Endothelial cell of umbilical vein (primary cell): ENCODE data around the gene DLD. TPM values are rescaled to one million over a fixed set of nuclear protein-coding genes. Genes with fewer than 3 reads are reported as not detected.

Source experiments
- BruUV-seq: library from RNA; stranded (reverse); fragments of 400-500 nt; replicated peaks from 2 replicates; lab custom pipeline; 2021; lab: Mats Ljungman, UMichigan
- CTCF ChIA-PET: fragments of 300-600, 350-600 bp; sonication (Branson Sonifier 250); formaldehyde crosslinking; loops from one replicate; lab custom pipeline; 2021; ENCODE audit warnings: antibody characterized with exemption, inconsistent platforms; lab: Charles Lee
- POLR2A ChIA-PET: fragments of 300-600, 350-600 bp; sonication (Branson Sonifier 250); formaldehyde crosslinking; loops from one replicate; lab custom pipeline; 2021; ENCODE audit warnings: antibody characterized with exemption, inconsistent platforms; lab: Charles Lee
- DNase-seq: peaks from one replicate; pipeline ENCODE4 v3.0.0-alpha.2; 2011; ENCODE audit warnings: low read depth, low spot score
- FAIRE-seq: peaks from 2 replicates; lab custom pipeline; 2011; peaks lifted over from hg19 to GRCh38; lab: Jason Lieb, UNC
- H2AFZ ChIP-seq: 2 replicates; pipeline ENCODE4 v1.6.0; 2012; ENCODE audit warnings: low read depth, low read length, control low read depth, inconsistent platforms
- H3K27ac ChIP-seq: 2 replicates; pipeline ENCODE4 v1.5.1; 2011; ENCODE audit warnings: low read depth, mild to moderate bottlenecking, control low read depth, low read length, moderate library complexity; ENCODE audit not compliant: insufficient read depth
- H3K27me3 ChIP-seq, 2 experiments: 2 replicates each; pipeline versions ENCODE4 v1.6.0 to v1.6.1; 2011; ENCODE audit warnings: low read length in 2 of 2, mixed read lengths in 1 of 2; ENCODE audit not compliant: control insufficient read depth in 2 of 2, insufficient read depth in 2 of 2
- H3K36me3 ChIP-seq, 2 experiments: 2 replicates in 1 of 2; 3 replicates in 1 of 2; pipeline ENCODE4 v1.5.1; 2011; ENCODE audit warnings: low read length in 2 of 2, mild to moderate bottlenecking in 1 of 2, moderate library complexity in 1 of 2; ENCODE audit not compliant: control insufficient read depth in 2 of 2, insufficient read depth in 2 of 2; ENCODE audit errors: extremely low read depth in 1 of 2
- H3K4me1 ChIP-seq: 3 replicates; pipeline ENCODE4 v1.5.1; 2011; ENCODE audit warnings: mild to moderate bottlenecking, low read length; ENCODE audit not compliant: control insufficient read depth, insufficient read depth; ENCODE audit errors: extremely low read depth
- H3K4me2 ChIP-seq: 2 replicates; pipeline ENCODE4 v1.6.1; 2011; ENCODE audit warnings: low read length, control low read depth, mixed read lengths; ENCODE audit not compliant: insufficient read depth
- H3K4me3 ChIP-seq, 3 experiments: fragments of 200-600 bp in 1 of 3; sonication (generic), shearing (Covaris generic) in 1 of 3; replicated peaks in 1 of 3; 2 replicates each; pipeline ENCODE4 v1.5.1; 2011 to 2016; ENCODE audit warnings: control low read depth in 3 of 3, low read length in 3 of 3, mild to moderate bottlenecking in 2 of 3, inconsistent platforms in 1 of 3, low read depth in 1 of 3, moderate library complexity in 1 of 3; ENCODE audit not compliant: insufficient read depth in 1 of 3
- H3K79me2 ChIP-seq: 2 replicates; pipeline ENCODE4 v1.6.0; 2012; ENCODE audit warnings: low read length, inconsistent platforms; ENCODE audit not compliant: control insufficient read depth, insufficient read depth
- H3K9ac ChIP-seq: replicated peaks from 2 replicates; pipeline ENCODE3; 2011; ENCODE audit warnings: low read length, control low read depth; ENCODE audit not compliant: insufficient read depth; ENCODE audit errors: extremely low read depth
- H3K9me1 ChIP-seq: replicated peaks from 3 replicates; pipeline ENCODE4 v1.6.0; 2011; ENCODE audit warnings: mild to moderate bottlenecking, low read length; ENCODE audit not compliant: control insufficient read depth, insufficient read depth; ENCODE audit errors: extremely low read depth
- H3K9me3 ChIP-seq: replicated peaks from 2 replicates; pipeline ENCODE4 v1.5.1; 2012; ENCODE audit warnings: low read length, inconsistent platforms; ENCODE audit not compliant: control insufficient read depth, insufficient read depth
- H4K20me1 ChIP-seq: replicated peaks from 2 replicates; pipeline ENCODE3; 2011; ENCODE audit warnings: mild to moderate bottlenecking, low read length; ENCODE audit not compliant: control insufficient read depth, insufficient read depth; ENCODE audit errors: extremely low read depth
- EZH2 ChIP-seq: IDR thresholded peaks from 2 replicates; pipeline ENCODE4 v1.6.1; 2012; ENCODE audit warnings: borderline replicate concordance, low read depth, mild to moderate bottlenecking, moderate library complexity, low read length, inconsistent platforms; ENCODE audit not compliant: severe bottlenecking
- FOS ChIP-seq: IDR thresholded peaks from 2 replicates; pipeline ENCODE4 v1.6.1; 2011; ENCODE audit warnings: mild to moderate bottlenecking, low read length, moderate library complexity, borderline replicate concordance; ENCODE audit not compliant: insufficient read depth
- GATA2 ChIP-seq: IDR thresholded peaks from 2 replicates; pipeline ENCODE4 v1.7.0; 2011; ENCODE audit warnings: low read depth, mild to moderate bottlenecking, moderate library complexity, mixed read lengths, low read length; ENCODE audit not compliant: insufficient read length, insufficient read depth
- JUN ChIP-seq: IDR thresholded peaks from 2 replicates; pipeline ENCODE4 v1.6.1; 2011; ENCODE audit warnings: borderline replicate concordance, low read depth; ENCODE audit not compliant: insufficient read length, insufficient read depth
- MYC ChIP-seq: IDR thresholded peaks from one replicate; pipeline ENCODE4 v1.6.1; 2011; ENCODE audit warnings: mild to moderate bottlenecking, low read depth, low read length
- POLR2A ChIP-seq: IDR thresholded peaks from 2 replicates; pipeline ENCODE4 v1.6.1; 2012; ENCODE audit warnings: low read depth, mild to moderate bottlenecking, control low read depth, low read length
- POLR2AphosphoS5 ChIP-seq: IDR thresholded peaks from 2 replicates; pipeline ENCODE4 v1.6.1; 2012; ENCODE audit warnings: low read depth, mild to moderate bottlenecking, control low read depth, low read length, moderate library complexity; ENCODE audit not compliant: insufficient read depth
- dilution Hi-C: fragments of 300-500 bp; cut with MboI; formaldehyde crosslinking; loops from one replicate; pipeline ENCODE4 v1.15.0; 2019; ENCODE audit warnings: low sequenced_read_pairs; ENCODE audit not compliant: extremely low pct_ligation_motif_present
- intact Hi-C: fragments of 100-400 bp; cut with micrococcal nuclease; formaldehyde crosslinking; loops from one replicate; pipeline ENCODE4 v1.10.0; 2022
- polyA plus RNA-seq, 4 experiments: library from polyadenylated mRNA; depleted of rRNA in 3 of 4; stranded (reverse) in 3 of 4; unstranded in 1 of 4; fragments of >200 nt; gene quantifications; 2 replicates each; pipeline versions ENCODE4 v1.2.1 to v1.2.3, GENCODE V29; 2011 to 2012; ENCODE audit warnings: missing spikeins in 1 of 4
- total RNA-seq: library from RNA; stranded (reverse); gene quantifications from 2 replicates; pipeline ENCODE4 v1.2.3, GENCODE V29; 2021
- TF ChIP-seq, protein P1 (sequence below), 2 donors: IDR thresholded peaks; 1 replicate in 1 of 2; 2 replicates in 1 of 2; pipeline ENCODE4 v1.5.1; 2011; ENCODE audit warnings: low read length in 2 of 2, mild to moderate bottlenecking in 2 of 2, moderate library complexity in 2 of 2, control low read depth in 1 of 2, inconsistent platforms in 1 of 2, low read depth in 1 of 2; ENCODE audit not compliant: insufficient read depth in 1 of 2; ENCODE audit errors: extremely low read depth in 1 of 2
- TF ChIP-seq, protein P2 (sequence below): IDR thresholded peaks from 2 replicates; pipeline ENCODE4 v1.6.1; 2011; ENCODE audit not compliant: insufficient read depth, insufficient read length

Gene DLD
- total and polyA plus RNA-seq, 2 donors (not counting 3 experiments of a cell fraction or from before 2014, with no cell fraction given) = 61.7 to 95.0 TPM

DNA sequence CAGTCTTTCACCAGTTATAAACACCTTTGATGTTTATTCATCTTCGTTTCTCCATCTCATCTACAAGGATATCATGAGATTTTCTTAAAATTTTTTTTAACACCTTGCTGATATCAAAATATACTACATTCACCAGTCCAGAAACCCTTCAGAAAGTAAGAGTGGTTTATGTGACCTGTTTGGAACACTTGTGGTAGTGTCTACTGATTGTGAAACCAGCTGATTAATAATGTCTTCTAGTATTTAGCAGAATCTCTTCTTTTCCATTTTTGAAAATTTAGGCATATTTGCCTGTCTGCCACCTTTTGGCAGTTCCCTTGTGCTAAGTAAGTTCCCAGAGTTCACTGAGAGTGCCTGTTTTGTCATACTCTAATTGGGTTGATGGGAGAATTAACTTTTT is 18.5 kb downstream of the DLD start:
- POLR2A ChIA-PET = no interaction called here
- FAIRE-seq (no peak), DNase-seq (no peak)
- H3K4me3 ChIP-seq = no peak overlapping the region
- no peaks in the 10 kb centered on the region for H3K27me3 ChIP-seq
- no peak overlapping the region for H3K27ac ChIP-seq
- H3K9ac ChIP-seq = no peak overlapping the region
- intact Hi-C loops (no loop called here), dilution Hi-C loops (no loop called here)
- H3K36me3 ChIP-seq = peaks cover 10 to 19% of the 10 kb centered on the region in 2 experiments
- peaks cover 10% of the 10 kb centered on the region for H3K79me2 ChIP-seq
- H3K4me2 ChIP-seq = no peak overlapping the region
- peaks cover 3% of the 10 kb centered on the region for H3K4me1 ChIP-seq
- H2AFZ ChIP-seq = no peak overlapping the region
- TF ChIP-seq POLR2A = no peak
- no peak for TF ChIP-seq MYC
- no peak for TF ChIP-seq EZH2
- TF ChIP-seq, protein P1, sequence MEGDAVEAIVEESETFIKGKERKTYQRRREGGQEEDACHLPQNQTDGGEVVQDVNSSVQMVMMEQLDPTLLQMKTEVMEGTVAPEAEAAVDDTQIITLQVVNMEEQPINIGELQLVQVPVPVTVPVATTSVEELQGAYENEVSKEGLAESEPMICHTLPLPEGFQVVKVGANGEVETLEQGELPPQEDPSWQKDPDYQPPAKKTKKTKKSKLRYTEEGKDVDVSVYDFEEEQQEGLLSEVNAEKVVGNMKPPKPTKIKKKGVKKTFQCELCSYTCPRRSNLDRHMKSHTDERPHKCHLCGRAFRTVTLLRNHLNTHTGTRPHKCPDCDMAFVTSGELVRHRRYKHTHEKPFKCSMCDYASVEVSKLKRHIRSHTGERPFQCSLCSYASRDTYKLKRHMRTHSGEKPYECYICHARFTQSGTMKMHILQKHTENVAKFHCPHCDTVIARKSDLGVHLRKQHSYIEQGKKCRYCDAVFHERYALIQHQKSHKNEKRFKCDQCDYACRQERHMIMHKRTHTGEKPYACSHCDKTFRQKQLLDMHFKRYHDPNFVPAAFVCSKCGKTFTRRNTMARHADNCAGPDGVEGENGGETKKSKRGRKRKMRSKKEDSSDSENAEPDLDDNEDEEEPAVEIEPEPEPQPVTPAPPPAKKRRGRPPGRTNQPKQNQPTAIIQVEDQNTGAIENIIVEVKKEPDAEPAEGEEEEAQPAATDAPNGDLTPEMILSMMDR (IDR thresholded peaks at IDR 0.05; ENCODE audit: extremely low read depth in 1 of 2, insufficient read depth in 1 of 2, low read depth in 1 of 2, low read length in 2 of 2) = no peak
- TF ChIP-seq GATA2 = no peak
- TF ChIP-seq FOS = no peak
- no peak for TF ChIP-seq JUN
- TF ChIP-seq, protein P2, sequence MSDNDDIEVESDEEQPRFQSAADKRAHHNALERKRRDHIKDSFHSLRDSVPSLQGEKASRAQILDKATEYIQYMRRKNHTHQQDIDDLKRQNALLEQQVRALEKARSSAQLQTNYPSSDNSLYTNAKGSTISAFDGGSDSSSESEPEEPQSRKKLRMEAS = no peak
- TF ChIP-seq POLR2AphosphoS5 = no peak
- CTCF ChIA-PET = no interaction called here
- peaks cover 2% of the 10 kb centered on the region for H3K9me1 ChIP-seq
- BruUV-seq = no TSS peak
- no peaks in the 10 kb centered on the region for H4K20me1 ChIP-seq
- H3K9me3 ChIP-seq = no peaks in the 10 kb centered on the region
